K562 (cell line): ENCODE measurements around the gene DPEP1. TPM values are rescaled to one million over a fixed set of nuclear protein-coding genes. Genes with fewer than 3 reads are reported as not detected.
A peak's percentile ranks its signal among the peaks of the same experiment; 100 is the strongest.

Source experiments
- EHMT2 ChIP-seq: fragments of 450-650 bp; IDR thresholded peaks from 2 replicates; pipeline ENCODE4 v1.6.1; 2018; ENCODE audit warnings: antibody characterized with exemption
- ERF ChIP-seq: fragments of 450-650 bp; formaldehyde crosslinking; IDR thresholded peaks from 2 replicates; pipeline ENCODE4 v1.4.0; 2020; ENCODE audit warnings: mild to moderate bottlenecking, mixed read lengths
- KDM2B ChIP-seq: fragments of 250-450 bp; sonication (Bioruptor Pico); IDR thresholded peaks from 2 replicates; pipeline ENCODE4 v1.8.0; 2021; ENCODE audit warnings: mild to moderate bottlenecking, moderate library complexity
- RFX1 ChIP-seq: fragments of 450-650 bp; IDR thresholded peaks from 2 replicates; pipeline ENCODE4 v1.6.1; 2016; ENCODE audit warnings: mild to moderate bottlenecking, moderate library complexity
- SNRNP70 ChIP-seq: fragments of 200-400 bp; formaldehyde crosslinking; optimal IDR thresholded peaks from 2 replicates; pipeline ENCODE3; 2017; ENCODE audit warnings: low read depth, low read length
- ZNF23 ChIP-seq: fragments of 250-450 bp; sonication (Bioruptor Pico); IDR thresholded peaks from 2 replicates; pipeline ENCODE4 v1.4.0; 2020; ENCODE audit warnings: mild to moderate bottlenecking
- ZNF518B ChIP-seq: fragments of 250-450 bp; sonication (Bioruptor Pico); IDR thresholded peaks from 2 replicates; pipeline ENCODE4 v1.5.0; 2021; ENCODE audit warnings: mild to moderate bottlenecking, moderate library complexity
- ZNF77 ChIP-seq: fragments of 250-450 bp; sonication (Bioruptor Pico); IDR thresholded peaks from 2 replicates; pipeline ENCODE4 v1.5.0; 2020
- polyA plus RNA-seq, 8 experiments: library from polyadenylated mRNA; depleted of rRNA in 4 of 8; stranded (reverse) in 5 of 8; unstranded in 3 of 8; fragments of >200 nt; fragmentation: Nextera tagmentation in 2 of 8; fragmentation: Illumina TruSeq in 1 of 8; extraction: Ambion mirVana in 2 of 8; extraction: Trizol in 1 of 8; gene quantifications; 2 replicates each; pipeline versions ENCODE4 v1.2.1 to v1.2.3, GENCODE V29; 2011 to 2014; ENCODE audit warnings: inconsistent platforms in 1 of 8, missing spikeins in 1 of 8
- total RNA-seq, 7 experiments: library from RNA; depleted of rRNA in 6 of 7; stranded (reverse); fragments of >200 nt in 6 of 7; fragmentation: Illumina TruSeq in 2 of 7; extraction: Trizol in 2 of 7; gene quantifications; 2 replicates each; pipeline versions ENCODE4 v1.2.1 to v1.2.3, GENCODE V29; 2011 to 2021; ENCODE audit warnings: low replicate concordance in 1 of 7
- TF ChIP-seq, protein P1 (sequence below), 2 experiments: fragments of 450-650 bp in 1 of 2; sonication (generic) in 1 of 2; formaldehyde crosslinking in 1 of 2; IDR thresholded peaks; 2 replicates each; pipeline versions ENCODE4 v1.7.1 to v1.9.0; 2016 to 2022; ENCODE audit warnings: inconsistent platforms in 1 of 2, mild to moderate bottlenecking in 1 of 2, missing genetic modification reagents in 1 of 2
- TF ChIP-seq, protein P2 (sequence below), 2 experiments: fragments of 450-650 bp in 1 of 2; sonication (generic) in 1 of 2; formaldehyde crosslinking in 1 of 2; IDR thresholded peaks in 1 of 2; conservative IDR thresholded peaks in 1 of 2; 2 replicates each; pipeline versions ENCODE4 v1.6.1 to v1.8.1; 2016 to 2023; ENCODE audit warnings: mild to moderate bottlenecking in 2 of 2, moderate library complexity in 2 of 2, inconsistent platforms in 1 of 2, missing genetic modification reagents in 1 of 2
- TF ChIP-seq, protein P3 (sequence below): fragments of 250-450 bp; sonication (Bioruptor Pico); IDR thresholded peaks from 2 replicates; pipeline ENCODE4 v1.5.0; 2020; ENCODE audit warnings: mild to moderate bottlenecking

The DPEP1 gene
- total and polyA plus RNA-seq, 9 of the 15 experiments (the other 6 are each of a cell fraction or from before 2014, with no cell fraction given): 0.14 to 0.31 (median 0.20) TPM; not detected in 6

GRCh38 chr16:89657442-89658220, 44.2 kb downstream of the DPEP1 start, which contains the start of the genes CHMP1A and SPATA33 (continued):
- TF ChIP-seq, protein P1, sequence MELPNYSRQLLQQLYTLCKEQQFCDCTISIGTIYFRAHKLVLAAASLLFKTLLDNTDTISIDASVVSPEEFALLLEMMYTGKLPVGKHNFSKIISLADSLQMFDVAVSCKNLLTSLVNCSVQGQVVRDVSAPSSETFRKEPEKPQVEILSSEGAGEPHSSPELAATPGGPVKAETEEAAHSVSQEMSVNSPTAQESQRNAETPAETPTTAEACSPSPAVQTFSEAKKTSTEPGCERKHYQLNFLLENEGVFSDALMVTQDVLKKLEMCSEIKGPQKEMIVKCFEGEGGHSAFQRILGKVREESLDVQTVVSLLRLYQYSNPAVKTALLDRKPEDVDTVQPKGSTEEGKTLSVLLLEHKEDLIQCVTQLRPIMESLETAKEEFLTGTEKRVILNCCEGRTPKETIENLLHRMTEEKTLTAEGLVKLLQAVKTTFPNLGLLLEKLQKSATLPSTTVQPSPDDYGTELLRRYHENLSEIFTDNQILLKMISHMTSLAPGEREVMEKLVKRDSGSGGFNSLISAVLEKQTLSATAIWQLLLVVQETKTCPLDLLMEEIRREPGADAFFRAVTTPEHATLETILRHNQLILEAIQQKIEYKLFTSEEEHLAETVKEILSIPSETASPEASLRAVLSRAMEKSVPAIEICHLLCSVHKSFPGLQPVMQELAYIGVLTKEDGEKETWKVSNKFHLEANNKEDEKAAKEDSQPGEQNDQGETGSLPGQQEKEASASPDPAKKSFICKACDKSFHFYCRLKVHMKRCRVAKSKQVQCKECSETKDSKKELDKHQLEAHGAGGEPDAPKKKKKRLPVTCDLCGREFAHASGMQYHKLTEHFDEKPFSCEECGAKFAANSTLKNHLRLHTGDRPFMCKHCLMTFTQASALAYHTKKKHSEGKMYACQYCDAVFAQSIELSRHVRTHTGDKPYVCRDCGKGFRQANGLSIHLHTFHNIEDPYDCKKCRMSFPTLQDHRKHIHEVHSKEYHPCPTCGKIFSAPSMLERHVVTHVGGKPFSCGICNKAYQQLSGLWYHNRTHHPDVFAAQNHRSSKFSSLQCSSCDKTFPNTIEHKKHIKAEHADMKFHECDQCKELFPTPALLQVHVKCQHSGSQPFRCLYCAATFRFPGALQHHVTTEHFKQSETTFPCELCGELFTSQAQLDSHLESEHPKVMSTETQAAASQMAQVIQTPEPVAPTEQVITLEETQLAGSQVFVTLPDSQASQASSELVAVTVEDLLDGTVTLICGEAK (IDR thresholded peaks at IDR 0.05): peak; percentile 97
- TF ChIP-seq, protein P1 (CRISPR knock-in tag; IDR thresholded peaks at IDR 0.05): no peak
- peak; percentile 94 for TF ChIP-seq RFX1
- no peak for TF ChIP-seq SNRNP70
- TF ChIP-seq KDM2B (CRISPR knock-in tag): no peak
- TF ChIP-seq ZNF77 (CRISPR knock-in tag): no peak
- TF ChIP-seq, protein P2, sequence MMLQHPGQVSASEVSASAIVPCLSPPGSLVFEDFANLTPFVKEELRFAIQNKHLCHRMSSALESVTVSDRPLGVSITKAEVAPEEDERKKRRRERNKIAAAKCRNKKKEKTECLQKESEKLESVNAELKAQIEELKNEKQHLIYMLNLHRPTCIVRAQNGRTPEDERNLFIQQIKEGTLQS (IDR thresholded peaks at IDR 0.05): no peak
- TF ChIP-seq, protein P2 (CRISPR knock-in tag; conservative IDR thresholded peaks at IDR 0.05): no peak
- peak; percentile 79 for TF ChIP-seq ERF (CRISPR knock-in tag)
- TF ChIP-seq, protein P3, sequence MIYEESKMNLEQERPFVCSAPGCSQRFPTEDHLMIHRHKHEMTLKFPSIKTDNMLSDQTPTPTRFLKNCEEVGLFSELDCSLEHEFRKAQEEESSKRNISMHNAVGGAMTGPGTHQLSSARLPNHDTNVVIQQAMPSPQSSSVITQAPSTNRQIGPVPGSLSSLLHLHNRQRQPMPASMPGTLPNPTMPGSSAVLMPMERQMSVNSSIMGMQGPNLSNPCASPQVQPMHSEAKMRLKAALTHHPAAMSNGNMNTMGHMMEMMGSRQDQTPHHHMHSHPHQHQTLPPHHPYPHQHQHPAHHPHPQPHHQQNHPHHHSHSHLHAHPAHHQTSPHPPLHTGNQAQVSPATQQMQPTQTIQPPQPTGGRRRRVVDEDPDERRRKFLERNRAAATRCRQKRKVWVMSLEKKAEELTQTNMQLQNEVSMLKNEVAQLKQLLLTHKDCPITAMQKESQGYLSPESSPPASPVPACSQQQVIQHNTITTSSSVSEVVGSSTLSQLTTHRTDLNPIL (CRISPR knock-in tag): no peak
- TF ChIP-seq ZNF23 (CRISPR knock-in tag): no peak
- TF ChIP-seq ZNF518B: no peak
- no peak for TF ChIP-seq EHMT2
